ENCODE measurements around the gene SIL1.

DNA sequence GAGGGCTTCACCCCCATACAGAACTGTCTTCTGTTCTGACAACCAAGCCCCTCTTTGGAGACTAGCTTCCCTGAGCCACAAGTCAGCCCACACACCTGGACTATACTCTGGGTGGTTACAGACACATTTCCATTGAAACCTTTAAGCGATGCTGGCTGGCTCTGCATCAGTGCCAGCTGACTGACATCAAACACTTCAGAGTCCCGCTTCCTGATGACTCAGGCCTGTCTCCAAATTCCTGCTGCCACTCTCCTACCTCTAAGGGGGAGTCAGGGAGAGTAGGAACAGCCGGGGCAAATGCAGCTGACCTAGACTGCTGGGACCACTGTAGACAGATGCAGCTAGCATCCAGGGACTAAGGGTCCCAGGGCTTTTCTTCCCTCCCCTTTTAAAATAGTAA is 59.4 kb downstream of the SIL1 start:
- TF ChIP-seq POLR2A (IDR thresholded peaks at IDR 0.05; ENCODE audit: low read depth, low read length) (no peak), BHLHE40 (IDR thresholded peaks at IDR 0.05; ENCODE audit: low read depth, low read length) (no peak), CEBPB (IDR thresholded peaks at IDR 0.05; ENCODE audit: low read depth, low read length) (no peak), ELK1 (IDR thresholded peaks at IDR 0.05; ENCODE audit: borderline replicate concordance, low read depth, low read length) (no peak), SMC3 (IDR thresholded peaks at IDR 0.05; ENCODE audit: low read depth, low read length) (no peak), MAFK (IDR thresholded peaks at IDR 0.05; ENCODE audit: low read depth, low read length) (no peak), MAZ (IDR thresholded peaks at IDR 0.05; ENCODE audit: borderline replicate concordance, low read depth, low read length) (no peak), RFX5 (IDR thresholded peaks at IDR 0.05; ENCODE audit: low read depth, low read length) (no peak)
- TF ChIP-seq, protein P1, sequence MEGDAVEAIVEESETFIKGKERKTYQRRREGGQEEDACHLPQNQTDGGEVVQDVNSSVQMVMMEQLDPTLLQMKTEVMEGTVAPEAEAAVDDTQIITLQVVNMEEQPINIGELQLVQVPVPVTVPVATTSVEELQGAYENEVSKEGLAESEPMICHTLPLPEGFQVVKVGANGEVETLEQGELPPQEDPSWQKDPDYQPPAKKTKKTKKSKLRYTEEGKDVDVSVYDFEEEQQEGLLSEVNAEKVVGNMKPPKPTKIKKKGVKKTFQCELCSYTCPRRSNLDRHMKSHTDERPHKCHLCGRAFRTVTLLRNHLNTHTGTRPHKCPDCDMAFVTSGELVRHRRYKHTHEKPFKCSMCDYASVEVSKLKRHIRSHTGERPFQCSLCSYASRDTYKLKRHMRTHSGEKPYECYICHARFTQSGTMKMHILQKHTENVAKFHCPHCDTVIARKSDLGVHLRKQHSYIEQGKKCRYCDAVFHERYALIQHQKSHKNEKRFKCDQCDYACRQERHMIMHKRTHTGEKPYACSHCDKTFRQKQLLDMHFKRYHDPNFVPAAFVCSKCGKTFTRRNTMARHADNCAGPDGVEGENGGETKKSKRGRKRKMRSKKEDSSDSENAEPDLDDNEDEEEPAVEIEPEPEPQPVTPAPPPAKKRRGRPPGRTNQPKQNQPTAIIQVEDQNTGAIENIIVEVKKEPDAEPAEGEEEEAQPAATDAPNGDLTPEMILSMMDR (conservative IDR thresholded peaks at IDR 0.05; ENCODE audit: low read depth, low read length), result no peak
